Mucosa of stomach (tissue), 1 donor: ENCODE data around the gene APOH.

Source experiments
- H3K27me3 ChIP-seq: one replicate; pipeline ENCODE4 v1.7.0; 2013; ENCODE audit warnings: mild to moderate bottlenecking, low read length; ENCODE audit not compliant: control insufficient read depth, insufficient read depth
- H3K36me3 ChIP-seq: one replicate; pipeline ENCODE4 v1.7.0; 2013; ENCODE audit warnings: low read length; ENCODE audit not compliant: control insufficient read depth, insufficient read depth
- H3K4me1 ChIP-seq: one replicate; pipeline ENCODE4 v1.7.0; 2013; ENCODE audit warnings: mild to moderate bottlenecking, low read length; ENCODE audit not compliant: control insufficient read depth, insufficient read depth
- H3K4me3 ChIP-seq: one replicate; pipeline ENCODE4 v1.7.0; 2013; ENCODE audit warnings: low read length
- H3K9ac ChIP-seq: one replicate; pipeline ENCODE4 v1.7.0; 2013; ENCODE audit warnings: mild to moderate bottlenecking, low read length, moderate library complexity
- H3K9me3 ChIP-seq: one replicate; pipeline ENCODE4 v1.7.0; 2013; ENCODE audit warnings: mild to moderate bottlenecking, low read length, moderate library complexity; ENCODE audit not compliant: control insufficient read depth
- donor health status: Pancreatic carcinoma.

The APOH gene

GRCh38 chr17:66228887-66229782 is at the start of gene APOH:
APOH (minus strand) TSS chr17:66229415; CDS start chr17:66229379, 36 bp downstream.
- no peaks in the 10 kb centered on the region for H3K4me1 ChIP-seq
- no peaks in the 10 kb centered on the region for H3K27me3 ChIP-seq
- H3K4me3 ChIP-seq: no peak within 1 kb of the TSS
- no peak within 1 kb of the TSS for H3K9ac ChIP-seq
- no peaks in the 10 kb centered on the region for H3K36me3 ChIP-seq
- H3K9me3 ChIP-seq: no peaks in the 10 kb centered on the region

GRCh38 chr17:66277191-66277590 is 48.0 kb upstream of the APOH start:
- Histone ChIP-seq H3K36me3 (no peaks in the 10 kb centered on the region), H3K9ac (no peak overlapping the region), H3K4me1 (no peaks in the 10 kb centered on the region), H3K9me3 (no peaks in the 10 kb centered on the region), H3K4me3 (no peak overlapping the region), H3K27me3 (no peaks in the 10 kb centered on the region)

GRCh38 chr17:66276328-66276937 is 47.2 kb upstream of the APOH start:
- no peak overlapping the region for H3K4me3 ChIP-seq
- no peaks in the 10 kb centered on the region for H3K36me3 ChIP-seq
- H3K4me1 ChIP-seq: no peaks in the 10 kb centered on the region
- H3K9ac ChIP-seq: no peak overlapping the region
- H3K9me3 ChIP-seq: no peaks in the 10 kb centered on the region
- no peaks in the 10 kb centered on the region for H3K27me3 ChIP-seq

- H3K4me3 ChIP-seq: no peak overlapping the region
- H3K9me3 ChIP-seq: no peaks in the 10 kb centered on the region
- H3K4me1 ChIP-seq: no peaks in the 10 kb centered on the region
- H3K27me3 ChIP-seq: no peaks in the 10 kb centered on the region
- H3K36me3 ChIP-seq: no peaks in the 10 kb centered on the region
- H3K9ac ChIP-seq: no peak overlapping the region
These were observed 46.4 kb upstream of the APOH start for GRCh38 chr17:66275651-66276050.

GRCh38 chr17:66273586-66273848 is 44.3 kb upstream of the APOH start:
- no peaks in the 10 kb centered on the region for H3K9me3 ChIP-seq

GRCh38 chr17:66272811-66273585 is 43.8 kb upstream of the APOH start:
- H3K27me3 ChIP-seq: no peaks in the 10 kb centered on the region

More at GRCh38 chr17:66273586-66273848, 44.3 kb upstream of the APOH start:
- Histone ChIP-seq H3K4me1 (no peaks in the 10 kb centered on the region), H3K9ac (no peak overlapping the region), H3K27me3 (no peaks in the 10 kb centered on the region), H3K4me3 (no peak overlapping the region), H3K36me3 (no peaks in the 10 kb centered on the region)

GRCh38 chr17:66271512-66271911 is 42.3 kb upstream of the APOH start:
- H3K9me3 ChIP-seq: no peaks in the 10 kb centered on the region
- H3K27me3 ChIP-seq: no peaks in the 10 kb centered on the region
- H3K9ac ChIP-seq: no peak overlapping the region
- no peak overlapping the region for H3K4me3 ChIP-seq
- H3K4me1 ChIP-seq: no peaks in the 10 kb centered on the region
- no peaks in the 10 kb centered on the region for H3K36me3 ChIP-seq

More at GRCh38 chr17:66272811-66273585, 43.8 kb upstream of the APOH start:
- Histone ChIP-seq H3K9ac (no peak overlapping the region), H3K9me3 (no peaks in the 10 kb centered on the region), H3K4me1 (no peaks in the 10 kb centered on the region), H3K36me3 (no peaks in the 10 kb centered on the region), H3K4me3 (no peak overlapping the region)

- no peaks in the 10 kb centered on the region for H3K36me3 ChIP-seq
- H3K4me1 ChIP-seq: no peaks in the 10 kb centered on the region
- no peak overlapping the region for H3K4me3 ChIP-seq
These were observed 40.9 kb upstream of the APOH start for GRCh38 chr17:66270106-66270505.

GRCh38 chr17:66268247-66268927 is 39.2 kb upstream of the APOH start:
- Histone ChIP-seq H3K27me3 (no peaks in the 10 kb centered on the region), H3K9ac (no peak overlapping the region), H3K4me1 (no peaks in the 10 kb centered on the region), H3K9me3 (no peaks in the 10 kb centered on the region), H3K36me3 (no peaks in the 10 kb centered on the region), H3K4me3 (no peak overlapping the region)

More at GRCh38 chr17:66270106-66270505, 40.9 kb upstream of the APOH start:
- no peaks in the 10 kb centered on the region for H3K9me3 ChIP-seq
- no peak overlapping the region for H3K9ac ChIP-seq
- no peaks in the 10 kb centered on the region for H3K27me3 ChIP-seq

- H3K4me1 ChIP-seq: no peaks in the 10 kb centered on the region
- H3K36me3 ChIP-seq: no peaks in the 10 kb centered on the region
- no peak overlapping the region for H3K4me3 ChIP-seq
- no peak overlapping the region for H3K9ac ChIP-seq
- no peaks in the 10 kb centered on the region for H3K9me3 ChIP-seq
- no peaks in the 10 kb centered on the region for H3K27me3 ChIP-seq
These were observed 35.5 kb upstream of the APOH start for GRCh38 chr17:66264696-66265095.

- H3K4me1 ChIP-seq: no peaks in the 10 kb centered on the region
- H3K4me3 ChIP-seq: no peak overlapping the region
- H3K27me3 ChIP-seq: no peaks in the 10 kb centered on the region
- no peaks in the 10 kb centered on the region for H3K9me3 ChIP-seq
- H3K36me3 ChIP-seq: no peaks in the 10 kb centered on the region
- no peak overlapping the region for H3K9ac ChIP-seq
These were observed 33.6 kb upstream of the APOH start for GRCh38 chr17:66262767-66263166.
